Ishikawa (cell line): ENCODE measurements around the gene SPOCK1.
A peak's percentile ranks its signal among the peaks of the same experiment; 100 is the strongest.

Experiments
- CEBPB ChIP-seq: IDR thresholded peaks from 2 replicates; pipeline ENCODE4 v1.6.1; 2012
- CREB1 ChIP-seq: IDR thresholded peaks from 2 replicates; pipeline ENCODE4 v1.6.1; 2012; ENCODE audit warnings: low read depth
- EGR1 ChIP-seq: IDR thresholded peaks from 2 replicates; pipeline ENCODE4 v1.6.1; 2012
- EP300 ChIP-seq: IDR thresholded peaks from 2 replicates; pipeline ENCODE4 v1.6.1; 2012; ENCODE audit warnings: borderline replicate concordance
- FOXM1 ChIP-seq: IDR thresholded peaks from 2 replicates; pipeline ENCODE4 v1.6.1; 2012; ENCODE audit warnings: low read depth, borderline replicate concordance
- NFIC ChIP-seq: IDR thresholded peaks from 2 replicates; pipeline ENCODE4 v1.6.1; 2012
- RAD21 ChIP-seq: IDR thresholded peaks from 2 replicates; pipeline ENCODE4 v1.6.1; 2012; ENCODE audit warnings: low read depth
- TAF1 ChIP-seq: IDR thresholded peaks from 2 replicates; pipeline ENCODE4 v1.6.1; 2012; ENCODE audit warnings: low read depth, mild to moderate bottlenecking
- TCF12 ChIP-seq: IDR thresholded peaks from 2 replicates; pipeline ENCODE4 v1.6.1; 2012; ENCODE audit warnings: low read depth
- TEAD4 ChIP-seq: IDR thresholded peaks from 2 replicates; pipeline ENCODE4 v1.6.1; 2012
- YY1 ChIP-seq: IDR thresholded peaks from 2 replicates; pipeline ENCODE4 v1.6.1; 2012; ENCODE audit warnings: low read depth
- ZBTB7A ChIP-seq: IDR thresholded peaks from 2 replicates; pipeline ENCODE4 v1.6.1; 2012; ENCODE audit warnings: low read depth
- TF ChIP-seq, protein P1 (sequence below): IDR thresholded peaks from 2 replicates; pipeline ENCODE4 v1.6.1; 2012; ENCODE audit warnings: low read depth, mild to moderate bottlenecking
- TF ChIP-seq, protein P2 (sequence below): IDR thresholded peaks from 2 replicates; pipeline ENCODE4 v1.6.1; 2012
- TF ChIP-seq, protein P3 (sequence below): IDR thresholded peaks from 2 replicates; pipeline ENCODE4 v1.6.1; 2012

SPOCK1 gene

DNA sequence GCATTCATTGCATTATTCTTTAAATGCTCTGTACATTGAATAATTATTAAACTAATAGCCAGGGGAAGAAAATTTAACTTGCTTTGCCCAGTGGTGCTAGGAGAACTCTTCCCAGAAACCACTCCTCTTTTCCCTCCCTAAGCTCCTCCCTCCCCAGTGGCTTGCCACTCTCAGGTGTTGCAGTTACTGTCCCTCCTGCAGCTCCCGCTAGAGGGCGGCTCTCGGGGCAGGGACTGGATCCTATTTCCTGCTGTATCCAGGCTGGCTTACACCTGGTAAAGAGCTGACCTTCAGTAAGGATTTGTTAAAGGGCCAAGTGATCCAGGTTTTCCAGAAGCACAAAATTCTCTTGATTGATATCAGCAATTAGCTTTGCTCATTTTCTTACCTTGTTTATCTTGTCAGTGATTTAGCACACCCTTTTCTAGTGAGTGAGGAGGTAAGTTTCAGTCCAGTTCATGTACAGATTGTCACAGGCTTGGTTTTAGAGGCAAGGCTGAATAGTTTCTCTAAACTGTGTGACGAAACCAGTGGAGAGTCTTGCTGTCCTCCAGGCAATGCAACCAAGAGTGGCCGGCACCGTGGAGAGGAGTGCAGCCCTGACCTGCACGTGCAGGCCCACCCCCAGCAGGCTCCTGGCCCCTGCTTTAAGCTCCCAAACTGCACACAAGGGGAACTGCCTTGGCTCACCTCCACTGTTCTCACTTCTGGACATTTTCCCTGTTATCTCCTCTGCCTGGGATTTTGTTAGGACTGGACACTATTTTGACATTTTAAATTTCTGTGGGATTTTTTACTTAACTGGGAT is 423.8 kb downstream of the SPOCK1 start:
- no peak for TF ChIP-seq TAF1
- TF ChIP-seq EP300 = no peak
- TF ChIP-seq RAD21 = peak; percentile 51
- TF ChIP-seq, protein P1, sequence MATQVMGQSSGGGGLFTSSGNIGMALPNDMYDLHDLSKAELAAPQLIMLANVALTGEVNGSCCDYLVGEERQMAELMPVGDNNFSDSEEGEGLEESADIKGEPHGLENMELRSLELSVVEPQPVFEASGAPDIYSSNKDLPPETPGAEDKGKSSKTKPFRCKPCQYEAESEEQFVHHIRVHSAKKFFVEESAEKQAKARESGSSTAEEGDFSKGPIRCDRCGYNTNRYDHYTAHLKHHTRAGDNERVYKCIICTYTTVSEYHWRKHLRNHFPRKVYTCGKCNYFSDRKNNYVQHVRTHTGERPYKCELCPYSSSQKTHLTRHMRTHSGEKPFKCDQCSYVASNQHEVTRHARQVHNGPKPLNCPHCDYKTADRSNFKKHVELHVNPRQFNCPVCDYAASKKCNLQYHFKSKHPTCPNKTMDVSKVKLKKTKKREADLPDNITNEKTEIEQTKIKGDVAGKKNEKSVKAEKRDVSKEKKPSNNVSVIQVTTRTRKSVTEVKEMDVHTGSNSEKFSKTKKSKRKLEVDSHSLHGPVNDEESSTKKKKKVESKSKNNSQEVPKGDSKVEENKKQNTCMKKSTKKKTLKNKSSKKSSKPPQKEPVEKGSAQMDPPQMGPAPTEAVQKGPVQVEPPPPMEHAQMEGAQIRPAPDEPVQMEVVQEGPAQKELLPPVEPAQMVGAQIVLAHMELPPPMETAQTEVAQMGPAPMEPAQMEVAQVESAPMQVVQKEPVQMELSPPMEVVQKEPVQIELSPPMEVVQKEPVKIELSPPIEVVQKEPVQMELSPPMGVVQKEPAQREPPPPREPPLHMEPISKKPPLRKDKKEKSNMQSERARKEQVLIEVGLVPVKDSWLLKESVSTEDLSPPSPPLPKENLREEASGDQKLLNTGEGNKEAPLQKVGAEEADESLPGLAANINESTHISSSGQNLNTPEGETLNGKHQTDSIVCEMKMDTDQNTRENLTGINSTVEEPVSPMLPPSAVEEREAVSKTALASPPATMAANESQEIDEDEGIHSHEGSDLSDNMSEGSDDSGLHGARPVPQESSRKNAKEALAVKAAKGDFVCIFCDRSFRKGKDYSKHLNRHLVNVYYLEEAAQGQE = no peak

DNA sequence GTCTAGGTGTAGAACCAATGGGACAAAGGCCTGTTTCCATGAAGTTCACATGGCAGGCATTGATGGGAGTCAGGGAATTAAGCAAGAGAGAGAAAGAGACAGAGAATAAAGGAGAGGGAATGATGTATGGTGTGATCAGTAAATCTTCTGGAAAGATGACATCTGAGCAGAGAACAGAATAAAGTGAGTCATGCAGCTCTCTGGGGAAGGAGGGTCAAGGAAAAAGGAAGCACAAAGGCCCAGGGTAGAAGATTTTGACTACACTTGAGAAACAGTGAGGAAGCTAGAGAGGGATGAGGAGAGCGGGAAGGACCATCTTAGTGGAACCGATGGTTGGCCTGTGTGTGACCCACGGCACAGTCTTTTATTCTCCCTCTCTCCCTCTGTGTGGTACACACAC is 425.9 kb downstream of the SPOCK1 start:
- no peak for TF ChIP-seq EGR1
- TF ChIP-seq, protein P2, sequence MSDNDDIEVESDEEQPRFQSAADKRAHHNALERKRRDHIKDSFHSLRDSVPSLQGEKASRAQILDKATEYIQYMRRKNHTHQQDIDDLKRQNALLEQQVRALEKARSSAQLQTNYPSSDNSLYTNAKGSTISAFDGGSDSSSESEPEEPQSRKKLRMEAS = no peak
- no peak for TF ChIP-seq TAF1
- TF ChIP-seq EP300 = no peak
- no peak for TF ChIP-seq RAD21
- TF ChIP-seq CREB1 = no peak
- no peak for TF ChIP-seq NFIC
- TF ChIP-seq, protein P3, sequence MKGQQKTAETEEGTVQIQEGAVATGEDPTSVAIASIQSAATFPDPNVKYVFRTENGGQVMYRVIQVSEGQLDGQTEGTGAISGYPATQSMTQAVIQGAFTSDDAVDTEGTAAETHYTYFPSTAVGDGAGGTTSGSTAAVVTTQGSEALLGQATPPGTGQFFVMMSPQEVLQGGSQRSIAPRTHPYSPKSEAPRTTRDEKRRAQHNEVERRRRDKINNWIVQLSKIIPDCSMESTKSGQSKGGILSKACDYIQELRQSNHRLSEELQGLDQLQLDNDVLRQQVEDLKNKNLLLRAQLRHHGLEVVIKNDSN = no peak
- TF ChIP-seq FOXM1 = no peak
- TF ChIP-seq CEBPB = no peak
- no peak for TF ChIP-seq ZBTB7A
- TF ChIP-seq TEAD4 = no peak
- no peak for TF ChIP-seq YY1
- TF ChIP-seq, protein P1 = no peak
- TF ChIP-seq TCF12 = no peak

DNA sequence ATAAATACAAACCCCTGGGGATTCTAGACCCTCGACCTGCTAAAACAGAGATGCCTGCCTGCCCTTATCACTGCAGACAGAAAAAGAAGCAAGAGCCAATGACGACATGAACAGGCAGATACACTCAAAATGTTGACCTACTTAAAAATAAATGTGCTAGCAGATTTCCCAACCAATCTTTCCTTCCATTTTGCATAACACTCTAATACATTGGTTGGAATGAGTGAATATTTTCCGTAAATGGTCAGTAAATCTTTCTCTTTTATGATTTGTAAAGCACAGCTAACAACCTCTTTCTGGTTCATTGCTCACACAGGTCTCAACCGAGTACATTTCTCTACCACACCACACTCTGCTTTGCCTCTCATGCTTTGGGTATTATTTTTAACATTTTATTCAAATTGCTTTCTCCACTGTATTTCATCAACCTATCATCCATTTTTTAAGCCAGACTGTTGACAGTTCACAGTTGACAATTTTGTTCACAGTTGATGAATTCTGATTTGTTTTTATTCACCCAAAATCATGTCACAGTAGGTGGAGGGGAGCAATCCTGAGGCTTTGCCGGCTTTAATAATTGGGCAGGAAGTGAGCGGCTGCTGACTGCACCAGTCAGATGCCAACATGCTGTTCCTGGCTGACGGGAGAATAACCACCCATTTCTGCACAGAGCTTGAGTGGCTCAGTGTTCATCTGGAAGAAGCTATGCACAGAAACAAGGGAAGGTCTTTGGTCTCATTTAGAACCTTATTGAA is 426.6 kb downstream of the SPOCK1 start:
- no peak for TF ChIP-seq TCF12
- TF ChIP-seq, protein P3 = no peak
- TF ChIP-seq, protein P2 = no peak
- no peak for TF ChIP-seq EP300
- TF ChIP-seq FOXM1 = no peak
- no peak for TF ChIP-seq RAD21
- no peak for TF ChIP-seq CEBPB
- no peak for TF ChIP-seq YY1
- TF ChIP-seq EGR1 = no peak
- TF ChIP-seq TEAD4 = no peak
- TF ChIP-seq TAF1 = no peak
- TF ChIP-seq NFIC = no peak
- TF ChIP-seq CREB1 = no peak
- TF ChIP-seq, protein P1 = no peak
- TF ChIP-seq ZBTB7A = no peak

DNA sequence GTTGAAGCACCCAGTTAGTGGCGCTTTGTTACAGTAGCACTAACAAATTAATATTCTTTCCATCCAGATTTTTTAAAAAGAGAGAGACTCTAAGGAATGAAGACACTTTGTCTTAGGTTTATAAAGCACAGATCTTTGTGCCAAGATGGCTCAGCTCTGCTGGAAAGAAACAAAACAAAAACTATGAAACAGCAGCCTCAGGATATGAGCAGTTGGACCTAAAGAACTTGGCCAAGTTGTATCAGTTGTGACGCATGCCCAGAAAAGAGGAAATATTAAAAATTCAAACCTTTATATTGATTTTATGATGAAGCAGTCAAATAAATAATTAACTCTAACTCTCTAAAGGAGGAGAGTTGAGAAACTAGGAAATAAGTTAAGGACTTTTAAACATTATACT is 427.2 kb downstream of the SPOCK1 start:
- TF ChIP-seq TCF12 (no peak), TAF1 (no peak), RAD21 (no peak), EP300 (no peak)
- TF ChIP-seq, protein P3 = no peak
